Activated naive CD4-positive, alpha-beta T cell treated with anti-CD3 and anti-CD28 coated beads for 36 hours (primary cell): ENCODE results near the gene NPHP1. TPM values are rescaled to one million over a fixed set of nuclear protein-coding genes. Genes with fewer than 3 reads are reported as not detected.

Source experiments
- CTCF ChIA-PET: fragments of 350-600 bp; sonication (Branson Sonifier 250); formaldehyde crosslinking; loops from one replicate; lab custom pipeline; 2021; ENCODE audit warnings: antibody characterized with exemption; lab: Charles Lee
- DNase-seq: peaks from one replicate; pipeline ENCODE4 v3.0.0-alpha.2; 2020
- H3K27ac Mint-ChIP-seq: one replicate; pipeline ENCODE4 v1.8.0; 2021; ENCODE audit warnings: mild to moderate bottlenecking, mixed read lengths
- H3K27me3 Mint-ChIP-seq: one replicate; pipeline ENCODE4 v1.8.0; 2021; ENCODE audit warnings: low read depth, mixed read lengths
- H3K36me3 Mint-ChIP-seq: one replicate; pipeline ENCODE4 v1.8.0; 2021; ENCODE audit warnings: low read depth, mixed read lengths
- H3K4me1 Mint-ChIP-seq: one replicate; pipeline ENCODE4 v1.8.0; 2021; ENCODE audit warnings: low read depth, mixed read lengths
- H3K4me3 Mint-ChIP-seq: one replicate; pipeline ENCODE4 v1.8.0; 2021; ENCODE audit warnings: mild to moderate bottlenecking, moderate library complexity, mixed read lengths
- H3K9me3 Mint-ChIP-seq: one replicate; pipeline ENCODE4 v1.8.0; 2021; ENCODE audit warnings: mixed read lengths
- intact Hi-C: fragments of 100-400 bp; cut with micrococcal nuclease; formaldehyde crosslinking; loops from one replicate; pipeline ENCODE4 v1.15.1; 2023
- total RNA-seq, 2 experiments: library from RNA; stranded (reverse); gene quantifications; one replicate each; pipeline ENCODE4 v1.2.3, GENCODE V29; 2021

NPHP1 gene
- total RNA-seq, 2 experiments from 2014 or later: 1.1 to 1.3 TPM

GRCh38 chr2:110146183-110146944 is 58.4 kb downstream of the NPHP1 start:
- no peaks in the 10 kb centered on the region for H3K36me3 Mint-ChIP-seq
- peak overlapping the region; percentile 26 for H3K27ac Mint-ChIP-seq
- no peak for DNase-seq
- peaks cover 1% of the 10 kb centered on the region for H3K27me3 Mint-ChIP-seq
- no peak overlapping the region for H3K4me3 Mint-ChIP-seq
- H3K9me3 Mint-ChIP-seq: peaks cover 4% of the 10 kb centered on the region
- intact Hi-C loops: loop anchor here (2.0 kb wide), 1 partner anchor 40 kb away; no protein-coding TSS in a partner anchor
- CTCF ChIA-PET: interaction anchor here (0.6 to 1.1 kb wide), 3 partner anchors 11 to 529 kb away, joined by 3 to 4 read pairs (median 3); no protein-coding TSS in a partner anchor
- H3K4me1 Mint-ChIP-seq: peaks cover 33% of the 10 kb centered on the region

GRCh38 chr2:110143982-110144381 is 60.8 kb downstream of the NPHP1 start:
- peaks cover 1% of the 10 kb centered on the region for H3K27me3 Mint-ChIP-seq
- no peaks in the 10 kb centered on the region for H3K36me3 Mint-ChIP-seq
- H3K4me3 Mint-ChIP-seq: no peak overlapping the region
- peaks cover 4% of the 10 kb centered on the region for H3K9me3 Mint-ChIP-seq
- CTCF ChIA-PET: interaction anchor here (1.2 kb wide), 1 partner anchor 13 kb away, joined by 4 read pairs; no protein-coding TSS in a partner anchor
- intact Hi-C loops: no loop called here
- no peak for DNase-seq
- peaks cover 21% of the 10 kb centered on the region for H3K4me1 Mint-ChIP-seq
- no peak overlapping the region for H3K27ac Mint-ChIP-seq

- Mint-ChIP-seq H3K4me1 (peaks cover 4% of the 10 kb centered on the region), H3K4me3 (no peak overlapping the region), H3K27ac (no peak overlapping the region), H3K27me3 (peaks cover 3% of the 10 kb centered on the region), H3K36me3 (no peaks in the 10 kb centered on the region), H3K9me3 (peaks cover 4% of the 10 kb centered on the region)
- CTCF ChIA-PET: interaction anchor here (0.7 to 1.4 kb wide), 2 partner anchors 10 to 18 kb away, joined by 3 read pairs; no protein-coding TSS in a partner anchor
- DNase-seq: no peak
- intact Hi-C loops: no loop called here
Observed at GRCh38 chr2:110140401-110140800, 64.4 kb downstream of the NPHP1 start.

GRCh38 chr2:110134025-110134424 is 70.8 kb downstream of the NPHP1 start:
- CTCF ChIA-PET: interaction anchor here (0.7 kb wide), 1 partner anchor 536 kb away, joined by 3 read pairs; no protein-coding TSS in a partner anchor
- intact Hi-C loops: loop anchor here (1.0 kb wide), 1 partner anchor 16 kb away; no protein-coding TSS in a partner anchor
- H3K4me3 Mint-ChIP-seq: no peak overlapping the region

GRCh38 chr2:110131166-110131565 is 73.6 kb downstream of the NPHP1 start:
- CTCF ChIA-PET: interaction anchor here (1.2 kb wide), 1 partner anchor 15 kb away, joined by 3 read pairs; no protein-coding TSS in a partner anchor
- H3K4me1 Mint-ChIP-seq: peaks cover 25% of the 10 kb centered on the region

More at GRCh38 chr2:110134025-110134424, 70.8 kb downstream of the NPHP1 start:
- Mint-ChIP-seq H3K27me3 (peaks cover 4% of the 10 kb centered on the region), H3K4me1 (peaks cover 24% of the 10 kb centered on the region), H3K36me3 (peaks cover 2% of the 10 kb centered on the region), H3K9me3 (peaks cover 11% of the 10 kb centered on the region), H3K27ac (peak overlapping the region; percentile 73)
- DNase-seq: no peak

GRCh38 chr2:110130757-110131156 is 74.1 kb downstream of the NPHP1 start:
- intact Hi-C loops: no loop called here

More at GRCh38 chr2:110131166-110131565, 73.6 kb downstream of the NPHP1 start:
- peak overlapping the region; percentile 57 for H3K27ac Mint-ChIP-seq
- peaks cover 2% of the 10 kb centered on the region for H3K36me3 Mint-ChIP-seq
- H3K4me3 Mint-ChIP-seq: no peak overlapping the region
- intact Hi-C loops: no loop called here
- H3K27me3 Mint-ChIP-seq: peaks cover 3% of the 10 kb centered on the region
- no peak for DNase-seq
- H3K9me3 Mint-ChIP-seq: peaks cover 6% of the 10 kb centered on the region

GRCh38 chr2:110126906-110127305 is 77.9 kb downstream of the NPHP1 start:
- intact Hi-C loops: no loop called here
- DNase-seq: no peak
- H3K9me3 Mint-ChIP-seq: no peaks in the 10 kb centered on the region
- CTCF ChIA-PET: interaction anchor here (0.6 kb wide), 1 partner anchor 30 kb away, joined by 3 read pairs; no protein-coding TSS in a partner anchor
- H3K4me1 Mint-ChIP-seq: peaks cover 12% of the 10 kb centered on the region
- H3K27ac Mint-ChIP-seq: no peak overlapping the region
- no peaks in the 10 kb centered on the region for H3K36me3 Mint-ChIP-seq
- H3K4me3 Mint-ChIP-seq: no peak overlapping the region
- H3K27me3 Mint-ChIP-seq: no peaks in the 10 kb centered on the region

More at GRCh38 chr2:110130757-110131156, 74.1 kb downstream of the NPHP1 start:
- no peak overlapping the region for H3K27ac Mint-ChIP-seq
- peaks cover 2% of the 10 kb centered on the region for H3K36me3 Mint-ChIP-seq
- H3K27me3 Mint-ChIP-seq: peaks cover 1% of the 10 kb centered on the region
- CTCF ChIA-PET: interaction anchor here (1.2 kb wide), 1 partner anchor 14 kb away, joined by 3 read pairs; no protein-coding TSS in a partner anchor
- peaks cover 6% of the 10 kb centered on the region for H3K9me3 Mint-ChIP-seq
- H3K4me1 Mint-ChIP-seq: peaks cover 27% of the 10 kb centered on the region
- DNase-seq: no peak
- no peak overlapping the region for H3K4me3 Mint-ChIP-seq

- Mint-ChIP-seq H3K36me3 (no peaks in the 10 kb centered on the region), H3K9me3 (no peaks in the 10 kb centered on the region), H3K4me1 (peaks cover 8% of the 10 kb centered on the region), H3K27me3 (no peaks in the 10 kb centered on the region), H3K27ac (no peak overlapping the region), H3K4me3 (no peak overlapping the region)
- intact Hi-C loops: no loop called here
- CTCF ChIA-PET: no interaction called here
- no peak for DNase-seq
Observed at GRCh38 chr2:110126086-110126773, 78.6 kb downstream of the NPHP1 start.

- H3K36me3 Mint-ChIP-seq: no peaks in the 10 kb centered on the region
- no peak for DNase-seq
- H3K9me3 Mint-ChIP-seq: no peaks in the 10 kb centered on the region
- CTCF ChIA-PET: interaction anchor here (1.2 kb wide), 1 partner anchor 32 kb away, joined by 3 read pairs; no protein-coding TSS in a partner anchor
- H3K27ac Mint-ChIP-seq: no peak overlapping the region
- peaks cover 4% of the 10 kb centered on the region for H3K27me3 Mint-ChIP-seq
- intact Hi-C loops: loop anchor here (5.0 kb wide), 1 partner anchor 32 kb away; no protein-coding TSS in a partner anchor
- no peak overlapping the region for H3K4me3 Mint-ChIP-seq
- H3K4me1 Mint-ChIP-seq: peaks cover 3% of the 10 kb centered on the region
Observed at GRCh38 chr2:110124939-110125691, 79.7 kb downstream of the NPHP1 start.

GRCh38 chr2:110124038-110124825 is 80.6 kb downstream of the NPHP1 start:
- no peak overlapping the region for H3K4me3 Mint-ChIP-seq
- intact Hi-C loops: loop anchor here (5.0 kb wide), 1 partner anchor 33 kb away; no protein-coding TSS in a partner anchor
- H3K27ac Mint-ChIP-seq: no peak overlapping the region
- CTCF ChIA-PET: interaction anchor here (1.2 kb wide), 1 partner anchor 33 kb away, joined by 3 read pairs; no protein-coding TSS in a partner anchor
- H3K9me3 Mint-ChIP-seq: no peaks in the 10 kb centered on the region
- DNase-seq: no peak
- H3K4me1 Mint-ChIP-seq: peaks cover 3% of the 10 kb centered on the region
- H3K27me3 Mint-ChIP-seq: peaks cover 4% of the 10 kb centered on the region
- H3K36me3 Mint-ChIP-seq: no peaks in the 10 kb centered on the region

GRCh38 chr2:110121592-110121991 is 83.2 kb downstream of the NPHP1 start:
- H3K9me3 Mint-ChIP-seq: no peaks in the 10 kb centered on the region
- no peaks in the 10 kb centered on the region for H3K36me3 Mint-ChIP-seq
- intact Hi-C loops: loop anchor here (5.0 kb wide), 1 partner anchor 36 kb away; no protein-coding TSS in a partner anchor
- no peak for DNase-seq
- no peak overlapping the region for H3K4me3 Mint-ChIP-seq
- CTCF ChIA-PET: no interaction called here
- no peak overlapping the region for H3K27ac Mint-ChIP-seq
- peaks cover 3% of the 10 kb centered on the region for H3K4me1 Mint-ChIP-seq
- H3K27me3 Mint-ChIP-seq: peaks cover 27% of the 10 kb centered on the region
